PC-3 (cell line): ENCODE results near the gene CYP20A1. TPM values are rescaled to one million over a fixed set of nuclear protein-coding genes. Genes with fewer than 3 reads are reported as not detected.

Source experiments
- ATAC-seq: fragments of 200-7000 bp; cut with Tn5 transposase; 2 replicates; pipeline ENCODE4 v1.9.1; 2020; ENCODE audit warnings: mild to moderate bottlenecking, moderate library complexity
- BruUV-seq: library from RNA; stranded (reverse); fragments of 400-500 nt; replicated peaks from 2 replicates; lab custom pipeline; 2021; lab: Mats Ljungman, UMichigan
- CTCF ChIA-PET: fragments of 300-600 bp; sonication (Branson Sonifier 250); formaldehyde crosslinking; loops from one replicate; lab custom pipeline; 2022; ENCODE audit warnings: antibody characterized with exemption; lab: Charles Lee
- POLR2A ChIA-PET: fragments of 300-600 bp; sonication (Branson Sonifier 250); formaldehyde crosslinking; loops from one replicate; lab custom pipeline; 2022; ENCODE audit warnings: antibody characterized with exemption; ENCODE audit not compliant: unreplicated experiment; lab: Charles Lee
- DNase-seq: peaks from one replicate; pipeline ENCODE4 v3.0.0-alpha.2; 2015
- H2AFZ ChIP-seq: fragments of 300-600 bp; sonication (generic); 2 replicates; pipeline ENCODE4 v1.6.0; 2016; ENCODE audit warnings: antibody characterized with exemption, low read length
- H3F3A ChIP-seq: fragments of 300-600 bp; sonication (generic); one replicate; pipeline ENCODE4 v1.6.0; 2017; ENCODE audit warnings: antibody characterized with exemption, low read length, control low read depth, mild to moderate bottlenecking; ENCODE audit not compliant: unreplicated experiment
- H3K27ac ChIP-seq: fragments of 300-600 bp; sonication (generic); 2 replicates; pipeline ENCODE4 v1.5.1; 2016; ENCODE audit warnings: mild to moderate bottlenecking, low read length
- H3K27me3 ChIP-seq: fragments of 300-600 bp; sonication (generic); 2 replicates; pipeline ENCODE4 v1.6.1; 2016; ENCODE audit warnings: low read length, mixed read lengths
- H3K36me3 ChIP-seq: fragments of 300-600 bp; sonication (generic); 2 replicates; pipeline ENCODE4 v1.6.1; 2016; ENCODE audit warnings: low read depth, mixed run types, low read length, mixed read lengths
- H3K4me1 ChIP-seq: fragments of 300-600 bp; sonication (generic); 2 replicates; pipeline ENCODE4 v1.5.1; 2016; ENCODE audit warnings: low read length; ENCODE audit not compliant: insufficient read depth
- H3K4me2 ChIP-seq: fragments of 300-600 bp; sonication (generic); 2 replicates; pipeline ENCODE4 v1.6.0; 2016; ENCODE audit warnings: low read length
- H3K4me3 ChIP-seq: fragments of 300-600 bp; sonication (generic); 2 replicates; pipeline ENCODE4 v1.5.1; 2016; ENCODE audit warnings: mild to moderate bottlenecking, low read length, mixed read lengths
- H3K79me2 ChIP-seq: fragments of 300-600 bp; sonication (generic); 2 replicates; pipeline ENCODE4 v1.6.1; 2017; ENCODE audit warnings: low read length, mixed read lengths
- H3K9ac ChIP-seq: fragments of 300-600 bp; sonication (generic); 2 replicates; pipeline ENCODE4 v1.6.0; 2016; ENCODE audit warnings: mild to moderate bottlenecking, low read length
- H3K9me2 ChIP-seq: fragments of 300-600 bp; sonication (generic); replicated peaks from 2 replicates; pipeline ENCODE4 v1.6.1; 2016; ENCODE audit warnings: mixed run types, low read length, mixed read lengths
- H3K9me3 ChIP-seq: fragments of 300-600 bp; sonication (generic); 2 replicates; pipeline ENCODE4 v1.6.1; 2016; ENCODE audit warnings: low read length, mixed read lengths
- H4K20me1 ChIP-seq: fragments of 300-600 bp; sonication (generic); 2 replicates; pipeline ENCODE4 v1.6.1; 2016; ENCODE audit warnings: low read length, mixed read lengths
- CTCF ChIP-seq: fragments of 300-600 bp; sonication (generic); conservative IDR thresholded peaks from 2 replicates; pipeline ENCODE4 v1.5.1; 2017; ENCODE audit warnings: antibody characterized with exemption, low read depth, mild to moderate bottlenecking, low read length
- EZH2 ChIP-seq: fragments of 300-600 bp; sonication (generic); IDR thresholded peaks from one replicate; pipeline ENCODE4 v1.6.1; 2017; ENCODE audit warnings: antibody characterized with exemption, mild to moderate bottlenecking, low read length; ENCODE audit not compliant: unreplicated experiment
- EZH2phosphoT487 ChIP-seq: fragments of 300-600 bp; sonication (generic); IDR thresholded peaks from 2 replicates; pipeline ENCODE4 v1.6.1; 2018; ENCODE audit warnings: mild to moderate bottlenecking, antibody characterized with exemption, low read length, borderline replicate concordance
- intact Hi-C: fragments of 100-400 bp; cut with micrococcal nuclease; formaldehyde crosslinking; loops from 2 replicates; pipeline ENCODE4 v1.9.0; 2023
- total RNA-seq: library from RNA; depleted of rRNA; stranded (reverse); fragments of >200 nt; gene quantifications from 2 replicates; pipeline ENCODE4 v1.2.3, GENCODE V29; 2014

Gene CYP20A1
- total RNA-seq, 1 experiment from 2014 or later, result 14.1 TPM

DNA sequence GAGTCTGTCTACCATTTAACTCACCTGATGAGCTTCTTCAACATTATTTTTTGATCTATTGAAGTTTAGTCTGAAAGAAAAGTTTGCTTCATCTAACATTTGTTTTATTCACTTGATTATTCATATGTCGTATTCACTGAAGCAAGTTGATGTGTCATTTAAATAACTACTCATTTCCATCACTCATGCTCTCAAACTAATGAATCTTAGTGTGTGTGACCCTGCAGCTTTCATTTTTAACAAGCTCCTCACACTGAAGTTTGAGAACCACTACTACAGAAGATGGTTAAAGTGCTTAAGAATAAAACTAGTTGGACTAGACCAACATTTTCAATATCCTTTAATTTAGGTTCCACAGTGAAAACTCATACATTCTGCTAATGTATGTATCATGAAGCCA is 87.5 kb downstream of the CYP20A1 start:
- Histone ChIP-seq H3F3A (peaks cover 5% of the 10 kb centered on the region), H3K9ac (no peak overlapping the region), H3K4me1 (peaks cover 18% of the 10 kb centered on the region), H3K27me3 (no peaks in the 10 kb centered on the region), H3K9me2 (no peaks in the 10 kb centered on the region), H3K27ac (no peak overlapping the region), H3K79me2 (peaks cover 32% of the 10 kb centered on the region), H2AFZ (no peak overlapping the region), H3K36me3 (no peaks in the 10 kb centered on the region), H4K20me1 (peaks cover 8% of the 10 kb centered on the region), H3K9me3 (no peaks in the 10 kb centered on the region), H3K4me2 (no peak overlapping the region), H3K4me3 (no peak overlapping the region)
- intact Hi-C loops, result loop anchor here (5.0 kb wide), 1 partner anchor 76 kb away; no protein-coding TSS in a partner anchor
- BruUV-seq, result no TSS peak
- no peak for DNase-seq
- ChIA-PET CTCF (no interaction called here), POLR2A (no interaction called here)
- TF ChIP-seq CTCF (no peak), EZH2phosphoT487 (no peak), EZH2 (no peak)
- no peak for ATAC-seq

DNA sequence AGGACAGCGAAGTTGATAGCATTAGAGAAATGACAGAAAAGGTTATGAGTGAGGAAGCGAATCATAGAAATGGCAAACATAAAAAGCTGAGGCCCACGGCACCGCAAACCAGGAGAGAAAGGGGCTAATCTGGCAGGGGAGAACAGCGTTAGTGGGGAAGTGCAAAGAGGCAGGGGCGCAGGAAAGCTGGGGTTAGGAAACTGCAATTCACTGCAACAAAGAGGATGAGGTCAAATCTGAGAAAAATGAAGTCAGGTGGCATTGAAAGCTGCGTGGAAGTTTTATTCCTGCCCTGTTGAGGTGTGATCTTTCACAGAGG is 88.7 kb downstream of the CYP20A1 start:
- H3K27me3 ChIP-seq, result no peaks in the 10 kb centered on the region
- H3K4me1 ChIP-seq, result peaks cover 18% of the 10 kb centered on the region
- H3K9me3 ChIP-seq, result no peaks in the 10 kb centered on the region
- TF ChIP-seq EZH2phosphoT487 (no peak), CTCF (no peak), EZH2 (no peak)
- peak overlapping the region; percentile 93 for H3K9ac ChIP-seq
- intact Hi-C loops, result loop anchor here (1.0 to 5.0 kb wide), 2 partner anchors 11 to 75 kb away; no protein-coding TSS in a partner anchor
- H3F3A ChIP-seq, result peaks cover 5% of the 10 kb centered on the region
- peaks cover 44% of the 10 kb centered on the region for H3K79me2 ChIP-seq
- no peaks in the 10 kb centered on the region for H3K9me2 ChIP-seq
- no peaks in the 10 kb centered on the region for H3K36me3 ChIP-seq
- POLR2A ChIA-PET, result no interaction called here
- peaks cover 8% of the 10 kb centered on the region for H4K20me1 ChIP-seq
- CTCF ChIA-PET, result no interaction called here
- TSS peak; percentile 74 for BruUV-seq
- H3K27ac ChIP-seq, result peak overlapping the region; percentile 63
- H2AFZ ChIP-seq, result peak overlapping the region; percentile 98
- peak; percentile 2 for ATAC-seq
- peak overlapping the region; percentile 88 for H3K4me3 ChIP-seq
- peak overlapping the region; percentile 96 for H3K4me2 ChIP-seq
- no peak for DNase-seq

GRCh38 chr2:203327901-203328759 is 89.3 kb downstream of the CYP20A1 start, which contains the start of gene ABI2:
Gene ABI2, plus strand, starts transcription at chr2:203328394. Its CDS starts 121 bp downstream, at chr2:203328515.
- DNase-seq (peak; percentile 87), ATAC-seq (peak; percentile 72)
- H3K27me3 ChIP-seq, result no peaks in the 10 kb centered on the region
- CTCF ChIA-PET, result no interaction called here
- peaks cover 8% of the 10 kb centered on the region for H3F3A ChIP-seq
- intact Hi-C loops, result loop anchor here (1.0 to 5.0 kb wide), 2 partner anchors 12 to 74 kb away; no protein-coding TSS in a partner anchor
- no peaks in the 10 kb centered on the region for H3K9me3 ChIP-seq
- POLR2A ChIA-PET, result interaction anchor here (0.7 kb wide), 1 partner anchor 10 kb away, joined by 17 read pairs; no protein-coding TSS in a partner anchor
- BruUV-seq, result no TSS peak
- peaks cover 8% of the 10 kb centered on the region for H4K20me1 ChIP-seq
- TF ChIP-seq CTCF (no peak), EZH2phosphoT487 (no peak), EZH2 (no peak)
- H3K36me3 ChIP-seq, result no peaks in the 10 kb centered on the region
- peaks cover 18% of the 10 kb centered on the region for H3K4me1 ChIP-seq
- peak within 1 kb of the TSS; percentile 74 for H3K27ac ChIP-seq
- H3K9me2 ChIP-seq, result no peaks in the 10 kb centered on the region
- peak within 1 kb of the TSS; percentile 96 for H3K4me2 ChIP-seq
- H3K4me3 ChIP-seq, result peak within 1 kb of the TSS; percentile 88
- H3K79me2 ChIP-seq, result peaks cover 50% of the 10 kb centered on the region
- H2AFZ ChIP-seq, result peak within 1 kb of the TSS; percentile 98
- H3K9ac ChIP-seq, result peak within 1 kb of the TSS; percentile 93
